HepG2 (cell line): ENCODE results near the gene ENKUR. TPM values are rescaled to one million over a fixed set of nuclear protein-coding genes. Genes with fewer than 3 reads are reported as not detected.
A peak's percentile ranks its signal among the peaks of the same experiment; 100 is the strongest.

Experiments used
- BCLAF1 ChIP-seq: fragments of 450-650 bp; IDR thresholded peaks from 2 replicates; pipeline ENCODE4 v1.6.1; 2017; ENCODE audit warnings: mild to moderate bottlenecking
- GZF1 ChIP-seq: sonication (generic); formaldehyde crosslinking; IDR thresholded peaks from 2 replicates; pipeline ENCODE4 v1.5.1; 2020; ENCODE audit warnings: mild to moderate bottlenecking, missing genetic modification reagents
- PREB ChIP-seq: sonication (generic); formaldehyde crosslinking; IDR thresholded peaks from 2 replicates; pipeline ENCODE4 v1.4.0; 2020; ENCODE audit warnings: missing genetic modification reagents
- RERE ChIP-seq: IDR thresholded peaks from 2 replicates; pipeline ENCODE4 v1.6.1; 2016; ENCODE audit warnings: low read depth, missing genetic modification reagents, missing compliant biosample characterization
- SMARCC2 ChIP-seq: fragments of 450-650 bp; IDR thresholded peaks from 2 replicates; pipeline ENCODE4 v1.6.1; 2017; ENCODE audit warnings: antibody characterized with exemption, mild to moderate bottlenecking
- TGIF2 ChIP-seq: IDR thresholded peaks from 2 replicates; pipeline ENCODE4 v1.6.1; 2016; ENCODE audit warnings: control low read depth, missing compliant biosample characterization
- ZNF136 ChIP-seq: sonication (generic); formaldehyde crosslinking; IDR thresholded peaks from 2 replicates; pipeline ENCODE4 v1.8.1; 2022; ENCODE audit warnings: low read depth, mild to moderate bottlenecking, moderate library complexity, missing genetic modification reagents
- ZNF414 ChIP-seq: sonication (generic); formaldehyde crosslinking; IDR thresholded peaks from 2 replicates; pipeline ENCODE4 v1.5.0; 2020; ENCODE audit warnings: missing genetic modification reagents
- ZNF646 ChIP-seq: sonication (generic); formaldehyde crosslinking; IDR thresholded peaks from 2 replicates; pipeline ENCODE4 v1.9.0; 2021; ENCODE audit warnings: mild to moderate bottlenecking, missing genetic modification reagents
- ZNF776 ChIP-seq: sonication (generic); formaldehyde crosslinking; IDR thresholded peaks from 2 replicates; pipeline ENCODE4 v1.4.0; 2020; ENCODE audit warnings: mild to moderate bottlenecking, missing genetic modification reagents
- polyA plus RNA-seq, 8 experiments: library from polyadenylated mRNA; depleted of rRNA in 3 of 8; stranded (reverse) in 7 of 8; unstranded in 1 of 8; fragments of >200 nt; fragmentation: Illumina TruSeq in 4 of 8; extraction: Trizol in 4 of 8; gene quantifications; 2 replicates each; pipeline versions ENCODE4 v1.2.1 to v1.2.3, GENCODE V29; 2011 to 2016; ENCODE audit warnings: low read depth in 4 of 8, missing spikeins in 1 of 8, mixed read lengths in 1 of 8; ENCODE audit not compliant: insufficient read depth in 1 of 8
- total RNA-seq, 5 experiments: library from RNA; depleted of rRNA; stranded (reverse); fragments of >200 nt; fragmentation: Illumina TruSeq; extraction: Trizol; gene quantifications; 2 replicates each; pipeline ENCODE4 v1.2.3, GENCODE V29; 2016; ENCODE audit warnings: low read depth in 1 of 5

ENKUR gene
- total and polyA plus RNA-seq, 2 of the 13 experiments (the other 11 are each of a cell fraction or from before 2014, with no cell fraction given), result 0.15 TPM

GRCh38 chr10:25016376-25017153 is 607 bp upstream of the ENKUR start, which contains the start of gene THNSL1 (continued):
- TF ChIP-seq BCLAF1 (no peak), SMARCC2 (no peak), GZF1 (CRISPR knock-in tag) (peak; percentile 66), TGIF2 (CRISPR knock-in tag) (peak; percentile 12; the same call in 1 of the 2 replicates), PREB (CRISPR knock-in tag) (peak; percentile 89), ZNF136 (CRISPR knock-in tag) (0 out of 2 replicates have a peak, but pooled peaks have one; percentile 53), RERE (CRISPR knock-in tag) (0 out of 2 replicates have a peak, but pooled peaks have one; percentile 13), ZNF414 (CRISPR knock-in tag) (peak; percentile 78; the same call in 1 of the 2 replicates), ZNF646 (CRISPR knock-in tag) (no peak; the same call in 1 of the 2 replicates), ZNF776 (CRISPR knock-in tag) (0 out of 2 replicates have a peak, but pooled peaks have one; percentile 33)
